Measurements from ENCODE around the gene GEMIN4.
"Not testable (repeated sequence)": the region's sequence is repeated elsewhere in the genome, so short reads cannot be mapped to it uniquely, and the experiment has no call there.

GEMIN4 gene

GRCh38 chr17:773467-774312 lies 21.6 kb upstream of the GEMIN4 start:
- no peak overlapping the region for H3K4me3 ChIP-seq (ENCODE audit: low read depth, low read length)
- H3K4me1 ChIP-seq (ENCODE audit: control insufficient read depth, insufficient read depth, low read length), result no peaks in the 10 kb centered on the region
- no peaks in the 10 kb centered on the region for H3K9me3 ChIP-seq (ENCODE audit: control insufficient read depth, insufficient read depth, low read length)
- no peak overlapping the region for H3K9ac ChIP-seq (ENCODE audit: low read depth, low read length)
- peaks cover 32% of the 10 kb centered on the region for H3K36me3 ChIP-seq (ENCODE audit: control insufficient read depth, insufficient read depth, low read length)
- H3K27me3 ChIP-seq (ENCODE audit: control insufficient read depth, insufficient read depth, low read length), result no peaks in the 10 kb centered on the region

DNA sequence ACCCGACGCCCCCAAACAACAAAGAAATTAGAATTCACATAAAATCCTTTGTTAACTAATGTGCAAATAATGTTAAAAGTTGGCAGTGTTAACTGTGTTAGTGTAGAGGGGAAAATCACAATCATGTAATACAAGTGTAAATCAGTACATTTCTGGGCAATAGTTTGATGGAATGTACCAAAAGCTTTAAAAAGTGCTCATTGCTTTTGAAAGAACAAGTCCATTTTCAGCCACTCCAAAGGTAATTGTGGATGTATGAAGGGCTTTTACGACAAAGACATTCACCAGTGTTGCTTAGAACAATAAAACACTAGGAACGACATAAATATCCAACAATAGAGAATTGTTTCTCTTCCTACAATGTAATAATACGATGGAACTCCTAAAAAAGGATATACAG lies 21.0 kb upstream of the GEMIN4 start:
- Histone ChIP-seq H3K4me1 (ENCODE audit: control insufficient read depth, insufficient read depth, low read length) (no peaks in the 10 kb centered on the region), H3K27me3 (ENCODE audit: control insufficient read depth, insufficient read depth, low read length) (no peaks in the 10 kb centered on the region), H3K9ac (ENCODE audit: low read depth, low read length) (no peak overlapping the region), H3K4me3 (ENCODE audit: low read depth, low read length) (no peak overlapping the region), H3K9me3 (ENCODE audit: control insufficient read depth, insufficient read depth, low read length) (no peaks in the 10 kb centered on the region), H3K36me3 (ENCODE audit: control insufficient read depth, insufficient read depth, low read length) (peaks cover 28% of the 10 kb centered on the region)

GRCh38 chr17:767076-767475 lies 15.0 kb upstream of the GEMIN4 start:
- Histone ChIP-seq H3K9me3 (ENCODE audit: control insufficient read depth, insufficient read depth, low read length) (no peaks in the 10 kb centered on the region), H3K9ac (ENCODE audit: low read depth, low read length) (no peak overlapping the region), H3K27me3 (ENCODE audit: control insufficient read depth, insufficient read depth, low read length) (no peaks in the 10 kb centered on the region), H3K36me3 (ENCODE audit: control insufficient read depth, insufficient read depth, low read length) (peaks cover 13% of the 10 kb centered on the region), H3K4me3 (ENCODE audit: low read depth, low read length) (no peak overlapping the region), H3K4me1 (ENCODE audit: control insufficient read depth, insufficient read depth, low read length) (no peaks in the 10 kb centered on the region)

DNA sequence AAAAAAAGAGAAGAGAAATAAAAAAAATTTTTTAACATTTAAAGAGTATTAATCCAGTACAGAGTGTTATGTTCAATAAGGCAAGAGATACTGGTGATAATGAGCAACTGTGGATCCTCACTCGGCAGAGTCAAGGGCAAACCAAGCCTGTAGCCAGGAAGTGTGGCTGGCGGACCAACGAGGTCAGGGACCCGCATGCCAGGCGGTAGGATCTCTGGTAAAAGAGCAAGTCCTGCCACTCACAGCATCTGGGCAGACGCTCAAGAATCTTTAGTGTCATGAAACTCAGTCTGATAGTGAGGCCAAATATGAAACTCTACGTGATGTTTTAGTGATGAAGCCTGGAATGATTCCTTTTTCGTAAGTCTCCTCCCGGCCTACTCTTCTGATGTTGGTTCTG lies 8.3 kb upstream of the GEMIN4 start:
- H3K9me3 ChIP-seq (ENCODE audit: control insufficient read depth, insufficient read depth, low read length), result no peaks in the 10 kb centered on the region
- H3K36me3 ChIP-seq (ENCODE audit: control insufficient read depth, insufficient read depth, low read length), result peaks cover 24% of the 10 kb centered on the region
- no peaks in the 10 kb centered on the region for H3K4me1 ChIP-seq (ENCODE audit: control insufficient read depth, insufficient read depth, low read length)
- H3K9ac ChIP-seq (ENCODE audit: low read depth, low read length), result no peak overlapping the region
- no peak overlapping the region for H3K4me3 ChIP-seq (ENCODE audit: low read depth, low read length)
- H3K27me3 ChIP-seq (ENCODE audit: control insufficient read depth, insufficient read depth, low read length), result no peaks in the 10 kb centered on the region

GRCh38 chr17:759964-760363 lies 7.9 kb upstream of the GEMIN4 start:
- H3K36me3 ChIP-seq (ENCODE audit: control insufficient read depth, insufficient read depth, low read length), result peaks cover 20% of the 10 kb centered on the region
- H3K9me3 ChIP-seq (ENCODE audit: control insufficient read depth, insufficient read depth, low read length), result no peaks in the 10 kb centered on the region
- no peaks in the 10 kb centered on the region for H3K4me1 ChIP-seq (ENCODE audit: control insufficient read depth, insufficient read depth, low read length)
- no peak overlapping the region for H3K4me3 ChIP-seq (ENCODE audit: low read depth, low read length)
- H3K9ac ChIP-seq (ENCODE audit: low read depth, low read length), result no peak overlapping the region
- no peaks in the 10 kb centered on the region for H3K27me3 ChIP-seq (ENCODE audit: control insufficient read depth, insufficient read depth, low read length)

DNA sequence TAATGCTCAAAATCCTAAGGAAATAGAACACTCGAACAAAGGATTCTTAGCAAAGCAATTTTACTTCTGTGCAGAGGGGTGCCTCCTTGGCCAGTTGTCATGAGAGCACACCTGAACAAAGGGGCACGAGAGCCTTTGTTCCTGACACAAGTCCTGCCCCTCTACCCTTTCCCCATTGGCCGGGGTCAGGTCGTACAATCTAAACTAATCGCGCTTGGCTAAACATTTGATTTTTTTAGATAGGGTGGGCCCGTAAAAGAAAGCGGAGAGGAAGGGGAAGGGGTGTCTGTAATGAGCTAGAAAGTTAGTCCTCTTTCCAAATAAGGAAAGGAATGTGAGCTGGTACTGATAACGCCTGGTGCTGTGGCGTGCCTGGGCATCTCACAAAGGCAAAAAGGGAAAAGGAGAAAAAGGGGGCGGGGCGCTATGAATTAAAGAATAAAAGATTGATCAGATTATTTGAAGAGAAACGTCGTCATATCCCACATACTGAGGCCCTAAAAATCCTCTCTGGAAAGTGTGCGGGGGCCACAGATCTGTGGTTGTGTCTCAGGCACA lies 4.0 kb upstream of the GEMIN4 start:
- not testable (repeated sequence) for H3K9ac ChIP-seq (ENCODE audit: low read depth, low read length)

DNA sequence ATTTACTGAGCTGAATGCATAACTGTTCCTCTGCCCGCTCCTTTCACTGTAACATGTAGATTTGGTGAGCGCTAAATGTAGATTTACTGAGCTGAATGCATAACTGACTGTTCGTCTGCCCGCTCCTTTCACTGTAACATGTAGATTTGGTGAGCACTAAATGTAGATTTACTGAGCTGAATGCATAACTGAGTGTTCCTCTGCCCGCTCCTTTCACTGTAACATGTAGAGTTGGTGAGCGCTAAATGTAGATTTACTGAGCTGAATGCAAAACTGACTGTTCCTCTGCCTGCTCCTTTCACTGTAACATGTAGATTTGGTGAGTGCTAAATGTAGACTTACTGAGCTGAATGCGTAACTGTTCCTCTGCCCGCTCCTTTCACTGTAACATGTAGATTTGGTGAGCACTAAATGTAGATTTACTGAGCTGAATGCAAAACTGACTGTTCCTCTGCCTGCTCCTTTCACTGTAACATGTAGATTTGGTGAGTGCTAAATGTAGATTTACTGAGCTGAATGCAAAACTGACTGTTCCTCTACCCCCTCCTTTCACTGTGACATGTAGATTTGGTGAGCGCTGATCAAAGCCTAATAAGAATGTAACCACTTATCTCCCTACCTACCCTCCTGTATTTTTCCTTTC lies 3.4 kb upstream of the GEMIN4 start:
- not testable (repeated sequence) for H3K27me3 ChIP-seq (ENCODE audit: control insufficient read depth, insufficient read depth, low read length); H3K9ac ChIP-seq (ENCODE audit: low read depth, low read length); H3K4me1 ChIP-seq (ENCODE audit: control insufficient read depth, insufficient read depth, low read length); H3K9me3 ChIP-seq (ENCODE audit: control insufficient read depth, insufficient read depth, low read length); H3K4me3 ChIP-seq (ENCODE audit: low read depth, low read length)
- H3K36me3 ChIP-seq (ENCODE audit: control insufficient read depth, insufficient read depth, low read length), result peaks cover 16% of the 10 kb centered on the region

More for the DNA sequence above, 4.0 kb upstream of the GEMIN4 start:
- not testable (repeated sequence) for H3K27me3 ChIP-seq (ENCODE audit: control insufficient read depth, insufficient read depth, low read length); H3K4me1 ChIP-seq (ENCODE audit: control insufficient read depth, insufficient read depth, low read length); H3K4me3 ChIP-seq (ENCODE audit: low read depth, low read length); H3K9me3 ChIP-seq (ENCODE audit: control insufficient read depth, insufficient read depth, low read length)
- H3K36me3 ChIP-seq (ENCODE audit: control insufficient read depth, insufficient read depth, low read length), result peaks cover 18% of the 10 kb centered on the region

DNA sequence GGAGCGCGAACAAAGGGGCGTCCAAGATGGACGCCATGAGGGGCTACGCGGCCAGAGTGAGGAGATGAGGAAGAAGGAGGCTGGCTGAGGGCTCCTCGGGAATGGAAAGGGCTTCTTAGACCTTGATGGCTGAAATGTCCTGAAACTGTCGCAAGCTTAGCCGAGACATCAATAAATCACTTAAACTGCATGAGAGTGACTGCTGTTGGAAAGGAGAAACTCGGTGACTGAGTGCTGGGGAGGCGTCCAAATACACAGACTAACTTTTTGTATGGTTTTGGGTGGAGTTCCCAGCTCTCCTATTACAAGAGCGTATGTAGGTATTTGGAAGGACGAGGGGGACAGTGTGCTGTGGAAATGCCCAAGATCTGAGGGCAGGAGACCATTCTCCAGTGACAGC lies 1.4 kb upstream of the GEMIN4 start:
- Histone ChIP-seq H3K9ac (ENCODE audit: low read depth, low read length) (no peak overlapping the region), H3K36me3 (ENCODE audit: control insufficient read depth, insufficient read depth, low read length) (peaks cover 11% of the 10 kb centered on the region), H3K4me3 (ENCODE audit: low read depth, low read length) (no peak overlapping the region), H3K4me1 (ENCODE audit: control insufficient read depth, insufficient read depth, low read length) (no peaks in the 10 kb centered on the region), H3K9me3 (ENCODE audit: control insufficient read depth, insufficient read depth, low read length) (peaks cover 4% of the 10 kb centered on the region), H3K27me3 (ENCODE audit: control insufficient read depth, insufficient read depth, low read length) (no peaks in the 10 kb centered on the region)

GRCh38 chr17:752620-753219 lies 656 bp upstream of the GEMIN4 start:
- no peaks in the 10 kb centered on the region for H3K4me1 ChIP-seq (ENCODE audit: control insufficient read depth, insufficient read depth, low read length)
- H3K27me3 ChIP-seq (ENCODE audit: control insufficient read depth, insufficient read depth, low read length), result no peaks in the 10 kb centered on the region
- peak overlapping the region; percentile 54 for H3K4me3 ChIP-seq (ENCODE audit: low read depth, low read length)
- peaks cover 4% of the 10 kb centered on the region for H3K9me3 ChIP-seq (ENCODE audit: control insufficient read depth, insufficient read depth, low read length)
- H3K9ac ChIP-seq (ENCODE audit: low read depth, low read length), result peak overlapping the region; percentile 74
- H3K36me3 ChIP-seq (ENCODE audit: control insufficient read depth, insufficient read depth, low read length), result peaks cover 16% of the 10 kb centered on the region

GRCh38 chr17:751269-752001 lies 629 bp downstream of the GEMIN4 start:
- Histone ChIP-seq H3K36me3 (ENCODE audit: control insufficient read depth, insufficient read depth, low read length) (peaks cover 25% of the 10 kb centered on the region), H3K9ac (ENCODE audit: low read depth, low read length) (peak overlapping the region; percentile 84), H3K27me3 (ENCODE audit: control insufficient read depth, insufficient read depth, low read length) (no peaks in the 10 kb centered on the region), H3K4me1 (ENCODE audit: control insufficient read depth, insufficient read depth, low read length) (no peaks in the 10 kb centered on the region), H3K9me3 (ENCODE audit: control insufficient read depth, insufficient read depth, low read length) (peaks cover 4% of the 10 kb centered on the region), H3K4me3 (ENCODE audit: low read depth, low read length) (peak overlapping the region; percentile 95)

DNA sequence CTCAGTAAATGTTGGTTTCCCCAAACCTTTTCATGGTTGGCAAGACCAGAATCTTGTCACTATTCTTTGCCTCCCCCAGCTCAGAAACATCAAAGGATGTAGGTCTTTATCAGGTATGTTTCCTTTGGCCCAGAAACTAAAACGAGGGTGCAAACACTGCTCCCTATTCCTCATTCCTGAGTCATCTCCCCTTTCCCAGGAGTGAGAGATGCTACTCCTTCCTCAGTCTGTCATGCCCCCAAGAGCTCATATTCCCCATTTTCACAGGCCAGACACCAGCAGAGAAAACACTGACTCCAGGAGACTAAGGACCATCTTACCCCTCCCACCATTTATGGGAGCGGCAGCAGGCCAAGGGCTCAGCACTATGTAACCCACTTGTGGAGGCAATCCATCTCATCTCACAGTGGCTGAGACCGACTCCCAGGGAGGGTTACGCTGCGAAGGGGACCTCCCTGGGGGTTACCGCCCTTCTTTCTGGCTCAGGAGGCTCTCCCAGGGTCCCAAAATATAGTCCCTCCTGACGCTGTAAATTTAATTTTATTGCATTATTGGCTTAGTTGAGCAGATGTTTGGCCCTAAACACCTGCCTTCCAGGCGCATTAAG lies 1.5 kb downstream of the GEMIN4 start:
- no peak overlapping the region for H3K9ac ChIP-seq (ENCODE audit: low read depth, low read length)
- H3K36me3 ChIP-seq (ENCODE audit: control insufficient read depth, insufficient read depth, low read length), result peaks cover 31% of the 10 kb centered on the region
- H3K4me3 ChIP-seq (ENCODE audit: low read depth, low read length), result peak overlapping the region; percentile 95
- H3K4me1 ChIP-seq (ENCODE audit: control insufficient read depth, insufficient read depth, low read length), result no peaks in the 10 kb centered on the region
- peaks cover 4% of the 10 kb centered on the region for H3K9me3 ChIP-seq (ENCODE audit: control insufficient read depth, insufficient read depth, low read length)
- no peaks in the 10 kb centered on the region for H3K27me3 ChIP-seq (ENCODE audit: control insufficient read depth, insufficient read depth, low read length)
